ENCODE results near the gene TTYH3.

The TTYH3 gene

GRCh38 chr7:2631946-2632732 is at the start of gene TTYH3:
TSS of gene TTYH3 (plus strand) at chr7:2631986. CDS start at chr7:2632156, 170 bp downstream.
- Histone ChIP-seq H3K27ac (ENCODE audit: extremely low read depth, low read depth, low read length) (peak within 1 kb of the TSS; percentile 75), H3K36me3 (ENCODE audit: control insufficient read depth in 2 of 2, insufficient read depth in 1 of 2, low read length in 2 of 2) (peaks cover 0 to 14% of the 10 kb centered on the region in 2 experiments; a peak in 1 of 3 replicates), H3K4me3 (ENCODE audit: low read depth, low read length) (peak within 1 kb of the TSS; percentile 85), H3K4me1 (ENCODE audit: control insufficient read depth, insufficient read depth, low read length) (peaks cover 8% of the 10 kb centered on the region; the same call in 1 of the 2 replicates), H3K9me3 (ENCODE audit: control insufficient read depth, insufficient read depth, low read depth, low read length) (no peaks in the 10 kb centered on the region)
- ChIA-PET CTCF (interaction anchor here (0.7 to 1.8 kb wide), 2 partner anchors 48 to 78 kb away, joined by 5 to 7 read pairs; no protein-coding TSS in a partner anchor), POLR2A (interaction anchor here (0.7 to 1.9 kb wide), 5 partner anchors 10 to 34 kb away, joined by 3 to 12 read pairs (median 4); no protein-coding TSS in a partner anchor)
- TF ChIP-seq SCRT2 (tag by site-specific recombination; IDR thresholded peaks at IDR 0.05) (no peak), ZNF600 (tag by site-specific recombination; IDR thresholded peaks at IDR 0.05) (no peak), SP3 (tag by site-specific recombination; IDR thresholded peaks at IDR 0.05) (no peak), ZNF670 (tag by site-specific recombination; IDR thresholded peaks at IDR 0.05; ENCODE audit: low read depth) (no peak), ZNF362 (tag by site-specific recombination; IDR thresholded peaks at IDR 0.05) (no peak), ZNF548 (tag by site-specific recombination; IDR thresholded peaks at IDR 0.05) (no peak), GLIS2 (tag by site-specific recombination; IDR thresholded peaks at IDR 0.05) (peak; percentile 3; the same call in 1 of the 2 replicates), PBX3 (CRISPR knock-in tag; IDR thresholded peaks at IDR 0.05) (no peak), INSM2 (tag by site-specific recombination; IDR thresholded peaks at IDR 0.05) (no peak), BCL11B (tag by site-specific recombination; IDR thresholded peaks at IDR 0.05; ENCODE audit: low read depth) (peak; percentile 87), ATF2 (tag by site-specific recombination; IDR thresholded peaks at IDR 0.05; ENCODE audit: low read depth) (no peak), TRIM28 (IDR thresholded peaks at IDR 0.05; ENCODE audit: borderline replicate concordance, low read length) (no peak), ZNF776 (tag by site-specific recombination; IDR thresholded peaks at IDR 0.05; ENCODE audit: borderline replicate concordance) (no peak), ZNF530 (tag by site-specific recombination; IDR thresholded peaks at IDR 0.05; ENCODE audit: low read depth) (no peak), ZNF488 (tag by site-specific recombination; IDR thresholded peaks at IDR 0.05) (no peak), ZNF155 (tag by site-specific recombination; IDR thresholded peaks at IDR 0.05) (no peak), ZNF48 (tag by site-specific recombination; IDR thresholded peaks at IDR 0.05) (no peak), ZNF140 (tag by site-specific recombination; IDR thresholded peaks at IDR 0.05) (no peak), ZNF621 (tag by site-specific recombination; IDR thresholded peaks at IDR 0.05) (no peak), ZBTB1 (tag by site-specific recombination; IDR thresholded peaks at IDR 0.05) (no peak), ZNF624 (tag by site-specific recombination; IDR thresholded peaks at IDR 0.05) (no peak), BCL11A (tag by site-specific recombination; IDR thresholded peaks at IDR 0.05; ENCODE audit: low read depth) (peak; percentile 64), ZBTB10 (tag by site-specific recombination; IDR thresholded peaks at IDR 0.05) (peak; percentile 51), ZBTB26 (tag by site-specific recombination; optimal IDR thresholded peaks at IDR 0.05) (peak; percentile 47), ZNF707 (tag by site-specific recombination; IDR thresholded peaks at IDR 0.05) (no peak)

Data from HEK293 (cell line).